GM12878 (cell line): Measurements from ENCODE around the gene CDRT15.

Experiments
- CBX3 ChIP-seq: fragments of 200-600 bp; sonication (generic); IDR thresholded peaks from 2 replicates; pipeline ENCODE4 v1.6.1; 2016; ENCODE audit warnings: low read depth, borderline replicate concordance
- CTCF ChIP-seq, 3 experiments: IDR thresholded peaks in 2 of 3; conservative IDR thresholded peaks in 1 of 3; 2 replicates each; pipeline ENCODE4 v1.5.1; 2011; ENCODE audit warnings: low read depth in 3 of 3, low read length in 3 of 3, mild to moderate bottlenecking in 3 of 3, control low read depth in 2 of 3, moderate library complexity in 2 of 3, inconsistent platforms in 1 of 3, mixed read lengths in 1 of 3; ENCODE audit not compliant: control insufficient read depth in 2 of 3, insufficient read depth in 1 of 3; ENCODE audit errors: extremely low read depth in 1 of 3
- ELK1 ChIP-seq: IDR thresholded peaks from 2 replicates; pipeline ENCODE4 v1.6.1; 2012; ENCODE audit warnings: low read depth, low read length, improper control_type of control experiment
- EP300 ChIP-seq, 2 experiments: fragments of 150-350 bp in 1 of 2; IDR thresholded peaks; 2 replicates each; pipeline ENCODE4 v1.6.1; 2011 to 2012; ENCODE audit warnings: low read depth in 2 of 2, low read length in 2 of 2, borderline replicate concordance in 1 of 2, improper control_type of control experiment in 1 of 2, inconsistent platforms in 1 of 2; ENCODE audit not compliant: control insufficient read depth in 1 of 2
- FOXM1 ChIP-seq: IDR thresholded peaks from 2 replicates; pipeline ENCODE4 v1.6.1; 2012; ENCODE audit warnings: low read depth, mild to moderate bottlenecking, inconsistent platforms, low read length, moderate library complexity
- HDAC2 ChIP-seq: fragments of 200-600 bp; sonication (generic); IDR thresholded peaks from 2 replicates; pipeline ENCODE4 v1.6.1; 2017
- IKZF2 ChIP-seq, 2 experiments: fragments of 450-650 bp; IDR thresholded peaks; 2 replicates each; pipeline ENCODE4 v1.6.1; 2017; ENCODE audit warnings: mild to moderate bottlenecking in 2 of 2, moderate library complexity in 2 of 2
- NFYB ChIP-seq: IDR thresholded peaks from 2 replicates; pipeline ENCODE4 v1.6.1; 2011; ENCODE audit warnings: low read depth, mild to moderate bottlenecking, low read length, improper control_type of control experiment, moderate library complexity; ENCODE audit not compliant: insufficient read depth
- RB1 ChIP-seq: fragments of 450-650 bp; formaldehyde crosslinking; IDR thresholded peaks from 2 replicates; pipeline ENCODE4 v1.6.1; 2017; ENCODE audit warnings: mild to moderate bottlenecking, borderline replicate concordance
- REST ChIP-seq: IDR thresholded peaks from 2 replicates; pipeline ENCODE4 v1.6.1; 2012; ENCODE audit warnings: mild to moderate bottlenecking, low read depth, low read length
- SMC3 ChIP-seq: IDR thresholded peaks from 2 replicates; pipeline ENCODE4 v1.6.1; 2011; ENCODE audit warnings: low read length, improper control_type of control experiment, borderline replicate concordance
- SP1 ChIP-seq: IDR thresholded peaks from one replicate; pipeline ENCODE4 v1.6.1; 2011; ENCODE audit warnings: low read depth, low read length
- SREBF1 ChIP-seq: IDR thresholded peaks from 2 replicates; pipeline ENCODE4 v1.6.1; 2012; ENCODE audit warnings: mild to moderate bottlenecking, low read length
- ZNF274 ChIP-seq: IDR thresholded peaks from one replicate; pipeline ENCODE4 v1.8.0; 2011; ENCODE audit not compliant: insufficient read length, insufficient read depth

DNA sequence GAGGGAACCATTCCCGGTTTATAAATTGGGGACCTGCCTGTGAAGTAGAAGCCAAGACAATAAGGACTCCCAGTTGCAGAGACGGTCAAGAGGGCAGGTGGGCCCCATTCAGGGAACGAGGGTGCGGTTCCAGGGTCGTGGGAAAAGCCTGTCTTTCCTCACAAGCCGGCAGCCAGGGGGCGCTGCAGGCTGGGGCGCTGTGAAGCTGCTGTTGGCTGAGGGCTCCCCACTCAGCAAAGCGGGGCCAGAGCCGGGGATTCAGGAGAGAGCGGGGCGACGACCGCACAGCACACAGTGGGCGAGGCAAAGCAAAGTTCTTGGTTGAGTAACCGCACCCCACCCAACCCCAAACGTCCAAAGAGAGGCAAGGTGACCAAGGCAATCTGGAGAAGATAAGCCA lies 24.9 kb downstream of the CDRT15 start:
- TF ChIP-seq SP1 (no peak), CTCF (IDR thresholded peaks at IDR 0.05 in 2 of 3, conservative IDR thresholded peaks at IDR 0.05 in 1 of 3; ENCODE audit: control insufficient read depth in 2 of 3, extremely low read depth in 1 of 3, insufficient read depth in 1 of 3, low read depth in 3 of 3, low read length in 3 of 3) (peak in 2 of 3 experiments; percentile 32 to 48; a peak in 3 of 6 replicates), HDAC2 (no peak), EP300 (IDR thresholded peaks at IDR 0.05; ENCODE audit: borderline replicate concordance in 1 of 2, control insufficient read depth in 1 of 2, low read depth in 2 of 2, low read length in 2 of 2) (no peak), SREBF1 (no peak), FOXM1 (no peak), ELK1 (no peak), CBX3 (no peak), SMC3 (no peak), IKZF2 (IDR thresholded peaks at IDR 0.05) (no peak), REST (no peak), NFYB (no peak), RB1 (no peak), ZNF274 (no peak)
